Fibroblast of skin of abdomen (primary cell): ENCODE measurements around the gene ZC3H11A.
"Not testable (repeated sequence)": the region's sequence is repeated elsewhere in the genome, so short reads cannot be mapped to it uniquely, and the experiment has no call there.

Experiments
- DNase-seq: peaks from one replicate; pipeline ENCODE4 v3.0.0-alpha.2; 2013

ZC3H11A gene

DNA sequence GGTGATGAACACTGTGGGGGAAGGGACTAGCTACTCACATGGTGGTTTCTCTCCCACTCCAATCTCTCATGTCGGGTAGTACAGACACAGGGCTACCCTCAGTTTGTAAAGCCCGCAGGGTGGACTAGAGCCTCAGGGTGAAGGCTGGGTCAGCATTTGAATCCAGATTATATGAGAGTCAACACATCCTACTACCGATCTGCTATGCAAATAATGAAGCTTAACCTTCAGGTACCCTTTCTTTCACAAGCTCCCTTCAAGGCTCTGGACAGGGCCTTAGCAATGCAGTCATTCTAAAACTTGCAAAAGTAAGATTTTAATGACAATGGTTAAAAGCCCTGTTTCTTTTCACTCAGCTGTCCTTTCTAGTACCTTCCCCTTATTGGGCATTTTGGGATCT, 5.5 kb upstream of the ZC3H11A start:
- no peak for DNase-seq

GRCh38 chr1:203791498-203791897, 3.9 kb upstream of the ZC3H11A start:
- DNase-seq: no peak

- no peak for DNase-seq
Measured at GRCh38 chr1:203792486-203792885, 2.9 kb upstream of the ZC3H11A start.

DNA sequence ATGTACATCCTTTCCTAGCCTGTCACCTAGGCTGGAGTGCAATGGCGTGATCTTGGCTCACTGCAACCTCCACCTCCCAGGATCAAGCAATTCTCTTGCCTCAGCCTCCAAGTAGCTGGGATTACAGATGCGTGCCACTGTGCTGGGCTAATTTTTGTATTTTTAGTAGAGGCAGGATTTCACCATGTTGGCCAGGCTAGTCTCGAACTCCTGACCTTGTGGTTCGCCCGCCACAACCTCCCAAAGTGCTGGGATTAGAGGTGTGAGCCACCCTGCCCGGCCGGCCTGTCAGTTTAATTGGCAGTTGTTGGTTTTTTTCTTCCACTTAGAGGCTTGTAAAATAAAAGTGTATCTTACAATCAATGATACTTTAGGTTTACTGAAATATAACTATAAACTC, 1.9 kb upstream of the ZC3H11A start:
- not testable (repeated sequence) for DNase-seq

DNA sequence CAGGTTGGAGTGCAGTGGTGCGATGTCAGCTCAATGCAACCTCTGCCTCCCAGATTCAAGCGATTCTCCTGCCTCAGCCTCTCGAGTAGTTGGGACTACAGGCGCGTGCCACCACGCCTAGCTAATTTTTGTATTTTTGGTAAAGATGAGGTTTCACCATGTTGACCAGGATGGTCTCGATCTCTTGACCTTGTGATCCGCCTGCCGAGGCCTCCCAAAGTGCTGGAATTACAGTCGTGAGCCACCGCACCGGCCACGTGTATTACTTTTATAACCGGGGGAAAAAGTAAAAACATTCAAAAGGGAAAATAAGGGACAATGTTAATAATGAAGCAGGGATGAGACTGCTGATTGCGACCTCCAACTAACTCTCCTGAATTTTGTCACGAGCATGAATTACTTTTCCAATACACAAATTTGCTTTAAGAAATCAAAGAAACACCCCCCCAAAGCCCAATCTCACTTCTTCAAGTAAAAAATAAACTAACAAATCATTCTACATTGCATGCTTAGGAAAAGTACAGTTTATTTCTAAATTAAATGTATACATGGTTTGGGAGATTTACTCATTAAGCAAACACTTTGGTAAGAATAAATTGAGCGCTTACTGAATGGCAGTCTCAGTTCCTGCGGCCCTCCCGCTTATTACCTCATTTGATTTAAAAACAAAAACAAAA, 521 bp upstream of the ZC3H11A start:
- DNase-seq: no peak

GRCh38 chr1:203796236-203796605, 798 bp downstream of the ZC3H11A start:
- peak; percentile 28 for DNase-seq

DNA sequence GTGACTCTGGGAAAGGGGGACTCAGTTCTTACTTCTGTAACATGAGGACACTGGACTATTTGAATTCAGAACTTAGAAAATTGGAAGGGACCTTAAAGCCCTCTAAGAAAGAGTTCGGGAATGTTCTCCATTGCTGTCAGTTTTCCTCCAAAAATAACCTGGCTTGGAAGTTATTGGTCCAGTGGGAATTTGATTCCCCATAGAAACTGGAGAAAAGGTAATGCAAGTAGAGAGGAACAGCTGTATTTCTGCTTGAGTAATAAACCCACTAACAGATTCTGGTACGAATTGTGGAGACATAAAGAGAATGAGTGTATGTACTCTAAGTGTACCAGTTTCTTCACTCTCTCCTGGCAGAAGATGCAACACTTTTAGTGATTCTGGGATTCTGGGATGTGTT, 1.8 kb downstream of the ZC3H11A start:
- no peak for DNase-seq

DNA sequence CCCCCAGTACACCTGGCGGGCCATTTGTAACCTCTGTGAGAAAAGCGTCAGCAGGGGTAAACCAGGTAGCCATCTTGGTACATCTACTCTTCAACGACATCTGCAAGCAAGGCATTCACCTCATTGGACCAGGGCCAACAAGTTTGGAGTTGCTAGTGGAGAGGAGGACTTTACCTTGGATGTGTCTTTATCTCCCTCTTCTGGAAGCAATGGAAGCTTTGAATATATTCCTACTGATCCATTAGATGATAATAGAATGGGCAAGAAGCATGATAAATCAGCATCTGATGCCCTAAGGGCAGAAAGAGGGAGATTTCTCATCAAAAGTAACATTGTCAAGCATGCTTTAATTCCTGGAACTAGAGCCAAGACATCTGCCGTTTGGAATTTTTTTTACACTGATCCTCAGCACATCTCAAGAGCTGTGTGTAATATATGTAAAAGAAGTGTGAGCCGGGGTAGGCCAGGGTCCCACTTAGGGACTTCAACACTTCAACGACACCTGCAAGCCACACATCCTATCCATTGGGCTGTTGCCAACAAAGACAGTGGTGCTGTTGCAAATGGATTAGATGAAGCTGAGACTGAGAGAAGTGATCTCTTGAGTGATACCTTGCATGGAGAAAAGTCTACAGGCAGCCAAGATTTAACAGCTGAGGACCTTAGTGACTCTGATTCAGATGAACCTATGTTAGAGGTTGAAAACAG, 2.7 kb downstream of the ZC3H11A start:
- DNase-seq: peak; percentile 23

GRCh38 chr1:203799157-203799556, 3.7 kb downstream of the ZC3H11A start:
- no peak for DNase-seq

DNA sequence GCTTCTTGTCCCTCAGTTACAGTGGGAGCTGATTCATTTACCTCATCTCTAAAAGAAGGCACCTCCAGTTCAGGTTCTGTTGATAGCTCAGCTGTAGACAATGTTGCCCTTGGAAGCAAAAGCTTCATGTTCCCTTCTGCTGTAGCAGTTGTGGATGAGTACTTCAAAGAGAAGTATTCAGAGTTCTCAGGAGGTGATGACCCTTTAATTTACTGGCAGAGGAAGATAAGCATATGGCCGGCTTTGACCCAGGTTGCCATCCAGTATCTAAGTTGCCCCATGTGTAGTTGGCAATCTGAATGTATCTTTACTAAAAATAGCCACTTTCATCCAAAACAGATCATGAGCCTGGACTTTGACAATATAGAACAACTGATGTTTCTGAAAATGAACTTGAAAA, 4.5 kb downstream of the ZC3H11A start:
- no peak for DNase-seq

DNA sequence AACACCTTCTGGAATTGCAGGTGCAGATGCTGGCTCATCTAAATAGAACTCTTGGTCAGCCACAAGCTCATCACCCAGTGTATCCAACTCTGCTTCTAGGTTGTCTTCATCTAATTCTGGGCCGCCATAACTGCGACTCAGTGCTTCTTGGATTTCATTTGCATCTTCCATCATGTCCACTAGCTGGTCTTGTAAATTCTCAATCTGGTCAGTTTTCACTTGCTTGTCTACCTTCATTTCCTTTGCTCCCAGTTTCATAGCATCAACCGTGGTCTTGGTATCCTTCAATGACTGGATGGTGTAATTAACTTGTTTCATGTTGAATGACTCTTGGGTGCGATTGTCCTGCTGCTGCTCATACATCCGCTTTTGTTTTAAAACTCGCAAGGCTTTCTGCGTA, 10.3 kb downstream of the ZC3H11A start:
- no peak for DNase-seq

DNA sequence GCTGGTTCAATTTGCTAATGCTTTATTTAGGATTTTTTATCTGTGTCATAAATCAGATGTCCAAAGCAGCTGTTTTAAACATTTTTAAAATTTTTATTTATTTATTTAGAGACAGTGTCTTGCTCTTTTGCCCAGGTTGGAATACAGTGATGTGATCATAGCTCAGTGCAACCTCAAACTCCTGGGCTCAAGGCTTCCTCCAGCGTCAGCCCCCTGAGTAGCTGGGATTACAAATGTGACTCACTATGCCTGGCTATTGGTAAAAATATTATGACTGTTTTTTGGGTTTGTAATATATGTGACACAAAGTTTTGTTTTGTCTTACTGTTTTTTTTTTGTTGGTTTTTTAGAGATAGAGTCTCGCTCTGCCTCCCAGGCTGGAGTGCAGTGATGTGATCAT, 11.8 kb downstream of the ZC3H11A start:
- peak; percentile 69 for DNase-seq

DNA sequence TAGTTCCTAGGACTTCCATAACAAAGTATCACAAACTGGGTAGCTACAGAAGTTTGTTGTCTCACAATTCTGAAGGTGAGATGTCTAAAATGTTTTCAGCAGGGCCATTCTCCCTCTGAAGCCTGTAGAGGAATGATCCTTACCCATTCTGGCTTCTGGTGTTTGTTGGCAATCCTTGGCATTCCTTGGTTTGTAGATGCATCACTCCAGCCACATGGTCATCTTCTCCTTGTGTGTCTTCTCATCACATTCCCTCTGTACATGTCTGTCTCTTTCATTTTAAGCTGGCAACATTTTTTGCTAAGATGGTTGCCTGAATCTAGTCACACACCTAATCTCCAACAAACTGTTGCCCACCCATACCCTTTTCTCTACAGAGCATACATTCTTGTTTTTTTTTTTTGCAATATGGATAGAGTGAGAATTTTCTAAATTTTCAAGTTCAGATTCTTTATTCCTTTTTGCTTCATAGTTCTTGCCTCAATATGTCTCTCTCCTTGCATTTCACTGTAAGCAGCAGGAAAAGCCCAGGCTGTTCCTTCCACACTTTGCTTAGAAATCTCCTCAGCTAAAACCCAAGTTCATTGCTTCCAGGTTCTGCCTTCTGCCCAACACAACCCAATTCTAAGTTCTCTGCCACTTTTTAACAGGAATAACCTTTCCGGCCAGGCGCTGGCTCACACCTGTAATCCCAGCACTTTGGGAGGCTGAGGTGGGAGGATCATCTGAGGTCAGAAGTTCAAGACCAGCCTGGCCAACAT, 18.3 kb downstream of the ZC3H11A start:
- DNase-seq: no peak

GRCh38 chr1:203818399-203818798, 23.0 kb downstream of the ZC3H11A start:
- DNase-seq: no peak

- DNase-seq: peak; percentile 9
Measured at GRCh38 chr1:203823306-203823705, 27.9 kb downstream of the ZC3H11A start.

GRCh38 chr1:203826175-203826574, 30.8 kb downstream of the ZC3H11A start:
- DNase-seq: no peak

DNA sequence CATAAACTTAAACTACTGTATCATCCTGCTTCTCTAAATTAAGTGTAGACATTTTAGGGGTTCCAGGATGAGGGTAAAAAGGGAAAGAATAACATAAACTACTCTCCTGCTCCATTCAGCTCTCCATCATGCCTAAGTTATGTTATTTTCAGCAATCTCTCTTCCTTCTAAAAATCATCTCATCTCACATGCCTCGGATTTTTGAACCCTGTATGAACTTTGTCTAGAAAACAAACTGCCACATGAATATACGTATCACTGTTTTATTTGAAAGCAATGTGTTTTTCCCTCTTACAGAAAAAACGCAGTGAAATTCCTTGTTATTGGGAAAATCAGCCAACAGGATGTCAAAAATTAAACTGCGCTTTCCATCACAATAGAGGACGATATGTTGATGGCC, 32.6 kb downstream of the ZC3H11A start:
- DNase-seq: no peak

DNA sequence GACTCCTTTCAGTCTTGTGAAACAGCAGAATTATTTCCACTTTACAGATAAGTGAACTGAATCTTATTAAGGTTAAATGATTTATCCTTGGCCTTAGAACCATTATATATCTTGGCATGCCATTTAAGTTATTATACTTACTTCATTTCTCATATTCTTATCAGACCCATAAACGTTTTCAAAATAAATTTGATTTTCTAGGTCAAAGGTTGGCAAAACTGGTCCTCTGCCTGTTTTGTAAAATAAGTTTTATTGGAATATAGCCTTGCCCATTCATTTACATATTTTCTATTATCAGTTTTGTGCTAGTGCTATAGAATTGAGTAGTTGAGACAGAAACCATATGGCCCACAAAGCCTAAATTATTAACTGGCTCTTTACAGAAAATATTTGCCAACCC, 33.1 kb downstream of the ZC3H11A start:
- DNase-seq: no peak

DNA sequence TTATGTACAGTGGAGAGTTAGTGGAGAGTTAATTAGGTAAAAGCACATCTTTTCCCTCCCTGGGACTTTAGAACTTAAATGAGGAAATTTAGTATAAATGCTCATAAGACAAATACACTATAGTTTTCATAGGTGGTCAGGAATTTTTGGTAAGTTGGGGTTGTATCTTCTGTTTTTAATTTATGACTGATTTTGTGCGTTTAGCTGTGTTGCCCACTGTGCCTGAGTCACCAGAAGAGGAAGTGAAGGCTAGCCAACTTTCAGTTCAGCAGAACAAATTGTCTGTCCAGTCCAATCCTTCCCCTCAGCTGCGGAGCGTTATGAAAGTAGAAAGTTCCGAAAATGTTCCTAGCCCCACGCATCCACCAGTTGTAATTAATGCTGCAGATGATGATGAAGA, 33.8 kb downstream of the ZC3H11A start:
- DNase-seq: not testable (repeated sequence)

- no peak for DNase-seq
Measured at GRCh38 chr1:203835476-203835875, 40.1 kb downstream of the ZC3H11A start.

DNA sequence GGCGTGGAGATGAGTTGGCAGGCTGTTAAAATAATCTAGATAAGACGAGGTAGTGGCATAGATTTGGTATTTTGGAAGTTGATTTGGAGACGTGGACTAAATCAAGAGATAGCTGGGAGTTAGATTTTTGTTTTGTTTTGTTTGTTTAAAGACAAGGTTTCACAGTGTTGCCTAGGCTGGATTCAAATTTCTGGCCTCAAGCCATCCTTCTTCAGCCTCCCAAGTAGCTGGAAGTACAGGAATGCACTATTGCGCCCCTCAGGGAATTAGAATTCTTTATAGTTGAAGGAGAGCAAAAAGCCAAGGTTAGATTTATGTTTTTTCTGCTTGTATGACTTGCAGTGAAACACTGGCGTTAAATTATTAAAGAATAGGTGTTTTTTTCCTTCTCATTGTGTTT, 43.7 kb downstream of the ZC3H11A start:
- DNase-seq: peak; percentile 80

GRCh38 chr1:203840208-203840808, 44.9 kb downstream of the ZC3H11A start:
- DNase-seq: no peak

- no peak for DNase-seq
Measured at GRCh38 chr1:203842559-203842876, 47.1 kb downstream of the ZC3H11A start.

DNA sequence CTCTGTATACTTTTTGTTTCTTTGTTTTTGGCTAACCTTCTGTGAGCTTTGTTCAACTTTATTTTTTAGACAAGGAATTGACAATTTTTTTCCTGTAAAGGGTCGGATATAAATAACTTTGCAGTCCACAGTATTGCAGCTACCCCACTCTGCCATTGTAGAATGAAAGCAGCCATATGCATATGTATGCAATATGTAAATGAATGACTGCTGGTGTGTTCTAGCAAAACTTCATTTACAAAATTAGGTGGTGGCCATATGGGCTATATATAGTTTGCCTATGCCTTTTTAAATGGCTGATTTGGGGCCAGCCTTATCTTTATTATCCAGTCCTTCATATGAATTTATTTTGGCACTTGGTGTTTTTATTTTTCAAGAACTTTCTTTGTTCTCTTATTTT, 48.0 kb downstream of the ZC3H11A start:
- no peak for DNase-seq
